Keratinocyte (primary cell): ENCODE measurements around the gene GLIPR1. TPM values are rescaled to one million over a fixed set of nuclear protein-coding genes. Genes with fewer than 3 reads are reported as not detected.

Experiments
- DNase-seq: peaks from one replicate; pipeline ENCODE4 v3.0.0-alpha.2; 2011; ENCODE audit warnings: low read depth, missing footprints, low spot score
- FAIRE-seq: peaks from 2 replicates; lab custom pipeline; 2011; peaks lifted over from hg19 to GRCh38; lab: Jason Lieb, UNC
- H2AFZ ChIP-seq: 2 replicates; pipeline ENCODE4 v1.6.0; 2012; ENCODE audit warnings: low read length, control low read depth, inconsistent platforms; ENCODE audit not compliant: control insufficient read depth
- H3K27ac ChIP-seq: 2 replicates; pipeline ENCODE4 v1.5.1; 2011; ENCODE audit warnings: low read length; ENCODE audit not compliant: control insufficient read depth, insufficient read depth
- H3K27me3 ChIP-seq: 3 replicates; pipeline ENCODE4 v1.6.0; 2011; ENCODE audit warnings: low read length; ENCODE audit not compliant: control insufficient read depth, insufficient read depth; ENCODE audit errors: extremely low read depth
- H3K36me3 ChIP-seq, 2 experiments: 2 replicates in 1 of 2; 3 replicates in 1 of 2; pipeline ENCODE4 v1.5.1; 2011; ENCODE audit warnings: low read length in 2 of 2, mild to moderate bottlenecking in 1 of 2; ENCODE audit not compliant: control insufficient read depth in 2 of 2, insufficient read depth in 2 of 2; ENCODE audit errors: extremely low read depth in 1 of 2
- H3K4me1 ChIP-seq: 3 replicates; pipeline ENCODE4 v1.5.1; 2011; ENCODE audit warnings: low read length; ENCODE audit not compliant: control insufficient read depth, insufficient read depth; ENCODE audit errors: extremely low read depth
- H3K4me2 ChIP-seq: 3 replicates; pipeline ENCODE4 v1.6.0; 2011; ENCODE audit warnings: low read depth, low read length; ENCODE audit not compliant: control insufficient read depth, insufficient read depth; ENCODE audit errors: extremely low read depth
- H3K4me3 ChIP-seq, 3 experiments: fragments of 200-600 bp in 1 of 3; sonication (generic) in 1 of 3; 2 replicates in 2 of 3; 3 replicates in 1 of 3; pipeline ENCODE4 v1.5.1; 2011 to 2016; ENCODE audit warnings: low read length in 3 of 3, mild to moderate bottlenecking in 3 of 3, control low read depth in 2 of 3, inconsistent platforms in 1 of 3, low read depth in 1 of 3, mixed read lengths in 1 of 3, mixed run types in 1 of 3, moderate library complexity in 1 of 3; ENCODE audit not compliant: control insufficient read depth in 2 of 3, insufficient read depth in 2 of 3; ENCODE audit errors: extremely low read depth in 1 of 3
- H3K79me2 ChIP-seq: 2 replicates; pipeline ENCODE4 v1.6.0; 2012; ENCODE audit warnings: low read length; ENCODE audit not compliant: control insufficient read depth, insufficient read depth
- H3K9ac ChIP-seq: 3 replicates; pipeline ENCODE4 v1.6.0; 2011; ENCODE audit warnings: low read length; ENCODE audit not compliant: control insufficient read depth, insufficient read depth; ENCODE audit errors: extremely low read depth
- H3K9me1 ChIP-seq: 3 replicates; pipeline ENCODE4 v1.6.0; 2011; ENCODE audit warnings: low read length; ENCODE audit not compliant: control insufficient read depth, insufficient read depth; ENCODE audit errors: extremely low read depth
- H3K9me3 ChIP-seq: 2 replicates; pipeline ENCODE4 v1.5.1; 2012; ENCODE audit warnings: low read depth, low read length; ENCODE audit not compliant: control insufficient read depth
- H4K20me1 ChIP-seq: 3 replicates; pipeline ENCODE4 v1.6.0; 2011; ENCODE audit warnings: low read length; ENCODE audit not compliant: control insufficient read depth, insufficient read depth; ENCODE audit errors: extremely low read depth
- CTCF ChIP-seq, 3 experiments: IDR thresholded peaks in 1 of 3; conservative IDR thresholded peaks in 1 of 3; optimal IDR thresholded peaks in 1 of 3; 2 replicates in 2 of 3; 3 replicates in 1 of 3; pipeline versions ENCODE3 to v1.5.1; 2011; ENCODE audit warnings: low read length in 3 of 3, mild to moderate bottlenecking in 3 of 3, moderate library complexity in 2 of 3, control low read depth in 1 of 3, inconsistent platforms in 1 of 3; ENCODE audit not compliant: insufficient read depth in 2 of 3; ENCODE audit errors: extremely low read depth in 1 of 3
- EZH2 ChIP-seq: IDR thresholded peaks from one replicate; pipeline ENCODE4 v1.6.1; 2012; ENCODE audit warnings: inconsistent platforms, mild to moderate bottlenecking, low read length, moderate library complexity
- dilution Hi-C: fragments of 300-500 bp; cut with MboI; formaldehyde crosslinking; loops from one replicate; pipeline ENCODE4 v1.7.0; 2020; ENCODE audit warnings: low sequenced_read_pairs; ENCODE audit not compliant: extremely low pct_ligation_motif_present
- polyA plus RNA-seq, 5 experiments: library from polyadenylated mRNA; depleted of rRNA in 3 of 5; stranded (reverse) in 3 of 5; stranded (forward) in 1 of 5; unstranded in 1 of 5; fragments of >200 nt; gene quantifications; 1 replicate in 1 of 5; 2 replicates in 3 of 5; 3 replicates in 1 of 5; pipeline versions ENCODE4 v1.2.1 to v1.2.3, GENCODE V29; 2011 to 2012; ENCODE audit warnings: missing spikeins in 2 of 5, low read depth in 1 of 5, low replicate concordance in 1 of 5

The GLIPR1 gene
- polyA plus RNA-seq, 1 donor (not counting 4 experiments of a cell fraction or from before 2014, with no cell fraction given) = 10.2 TPM

GRCh38 chr12:75488553-75488952 is 8.0 kb downstream of the GLIPR1 start:
- TF ChIP-seq EZH2 (no peak), CTCF (optimal IDR thresholded peaks at IDR 0.05 in 1 of 3, IDR thresholded peaks at IDR 0.05 in 1 of 3, conservative IDR thresholded peaks at IDR 0.05 in 1 of 3; ENCODE audit: extremely low read depth in 1 of 3, insufficient read depth in 2 of 3, low read length in 3 of 3) (peak; percentile 20 to 57 (median 45))
- H3K4me2 ChIP-seq = no peak overlapping the region
- peaks cover 15% of the 10 kb centered on the region for H3K4me1 ChIP-seq
- no peak overlapping the region for H3K27ac ChIP-seq
- no peak for FAIRE-seq
- H3K9me1 ChIP-seq = no peaks in the 10 kb centered on the region
- H3K36me3 ChIP-seq = no peaks in the 10 kb centered on the region
- H2AFZ ChIP-seq = no peak overlapping the region
- H4K20me1 ChIP-seq = no peaks in the 10 kb centered on the region
- no peaks in the 10 kb centered on the region for H3K27me3 ChIP-seq
- no peak overlapping the region for H3K4me3 ChIP-seq
- H3K79me2 ChIP-seq = no peaks in the 10 kb centered on the region
- no peak overlapping the region for H3K9ac ChIP-seq
- dilution Hi-C loops = no loop called here
- DNase-seq = no peak
- H3K9me3 ChIP-seq = no peaks in the 10 kb centered on the region

- dilution Hi-C loops = no loop called here
- no peaks in the 10 kb centered on the region for H3K9me1 ChIP-seq
- no peak overlapping the region for H3K27ac ChIP-seq
- no peak for TF ChIP-seq EZH2
- TF ChIP-seq CTCF (optimal IDR thresholded peaks at IDR 0.05 in 1 of 3, IDR thresholded peaks at IDR 0.05 in 1 of 3, conservative IDR thresholded peaks at IDR 0.05 in 1 of 3; ENCODE audit: extremely low read depth in 1 of 3, insufficient read depth in 2 of 3, low read length in 3 of 3) = no peak
- peak overlapping the region; percentile 28 for H3K4me2 ChIP-seq
- H4K20me1 ChIP-seq = no peaks in the 10 kb centered on the region
- no peaks in the 10 kb centered on the region for H3K36me3 ChIP-seq
- no peak overlapping the region for H3K9ac ChIP-seq
- no peaks in the 10 kb centered on the region for H3K79me2 ChIP-seq
- H2AFZ ChIP-seq = no peak overlapping the region
- no peak for FAIRE-seq
- no peaks in the 10 kb centered on the region for H3K27me3 ChIP-seq
- no peak for DNase-seq
- H3K4me1 ChIP-seq = peaks cover 15% of the 10 kb centered on the region
- no peaks in the 10 kb centered on the region for H3K9me3 ChIP-seq
- H3K4me3 ChIP-seq = no peak overlapping the region
These were observed 8.6 kb downstream of the GLIPR1 start for GRCh38 chr12:75489187-75489586.
